Measurements from ENCODE around the gene ZNF416.
A peak's percentile ranks its signal among the peaks of the same experiment; 100 is the strongest.

ZNF416 gene

DNA sequence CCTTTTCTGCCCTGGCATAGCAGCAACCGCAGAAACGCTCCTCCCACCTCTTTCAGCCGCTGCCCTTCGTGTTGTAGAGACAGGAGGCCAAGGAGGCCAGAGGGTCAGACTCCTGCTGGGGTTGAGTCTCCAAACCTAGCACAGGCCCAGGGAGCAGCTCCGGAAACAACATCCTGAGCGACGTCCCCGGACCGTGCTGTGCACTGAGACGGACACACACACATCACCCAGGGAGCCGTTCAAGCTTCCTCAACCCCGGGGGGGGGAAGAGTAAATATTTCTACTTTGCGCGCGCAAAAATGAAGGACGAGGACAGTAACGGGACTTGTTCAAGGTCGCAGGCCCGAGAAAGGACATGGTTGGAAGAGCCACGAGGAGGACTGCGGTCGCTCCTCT, 19.7 kb downstream of the ZNF416 start:
- DNase-seq (ENCODE audit: low read depth in 2 of 2) = peak in 1 of 2 donors; percentile 6

DNA sequence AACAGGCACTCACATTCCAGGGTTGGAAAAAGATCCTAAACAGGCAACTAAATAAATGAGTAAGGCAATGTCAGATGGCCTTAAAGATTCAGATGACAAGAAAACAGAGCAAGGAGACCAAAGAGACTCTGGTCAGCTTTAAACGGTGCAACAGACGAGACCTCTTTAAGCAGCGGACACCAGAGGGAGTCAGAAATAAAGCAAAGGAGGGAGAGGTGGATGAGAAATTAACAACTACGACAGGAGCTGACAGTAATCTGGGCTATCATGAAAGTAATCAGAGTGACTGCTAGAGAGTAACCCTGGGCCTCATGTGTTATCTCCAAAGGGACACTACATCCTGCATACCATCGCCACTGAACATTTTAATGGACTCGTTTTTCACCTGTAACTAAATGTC, 20.2 kb downstream of the ZNF416 start:
- no peak for DNase-seq (ENCODE audit: low read depth in 2 of 2)

DNA sequence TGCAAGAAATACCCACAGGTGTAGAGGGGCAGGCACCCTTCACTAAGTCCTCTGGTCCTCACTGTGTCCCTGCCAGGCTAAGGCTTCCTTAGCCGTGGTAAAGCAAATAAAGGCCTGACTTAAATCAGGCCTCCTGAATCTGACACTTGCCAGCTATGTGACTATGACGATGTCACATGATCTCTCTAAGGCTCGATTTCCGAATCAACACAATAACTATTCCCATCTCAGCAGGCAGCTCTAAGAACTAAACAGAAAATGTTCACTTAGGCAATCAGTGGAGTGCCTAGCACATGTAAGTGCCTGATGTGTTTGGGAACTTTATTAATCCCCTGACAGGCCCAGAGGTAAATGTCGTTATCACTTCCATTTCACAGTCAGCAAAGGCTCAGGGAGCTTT, 21.1 kb downstream of the ZNF416 start:
- no peak for DNase-seq (ENCODE audit: low read depth in 2 of 2)

DNA sequence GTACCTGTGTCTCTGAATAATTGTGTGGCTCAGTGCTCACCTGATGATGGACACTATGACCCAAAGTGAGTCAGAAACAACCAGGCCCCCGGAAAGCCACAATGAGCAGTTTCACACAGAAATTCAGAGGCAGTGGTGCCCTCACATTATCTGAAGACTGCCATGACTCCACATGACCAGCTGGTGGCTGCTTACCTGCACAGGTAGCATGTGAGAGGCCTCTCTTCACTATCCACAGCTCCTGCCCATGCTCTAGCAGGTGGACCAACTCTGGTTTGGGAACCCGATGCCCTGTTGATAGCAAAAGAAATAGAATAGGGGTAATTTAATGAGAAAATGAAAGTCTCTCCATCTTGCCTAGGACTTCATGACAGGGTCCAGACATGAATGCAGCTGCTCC, 26.3 kb downstream of the ZNF416 start:
- DNase-seq (ENCODE audit: low read depth in 2 of 2) = no peak

DNA sequence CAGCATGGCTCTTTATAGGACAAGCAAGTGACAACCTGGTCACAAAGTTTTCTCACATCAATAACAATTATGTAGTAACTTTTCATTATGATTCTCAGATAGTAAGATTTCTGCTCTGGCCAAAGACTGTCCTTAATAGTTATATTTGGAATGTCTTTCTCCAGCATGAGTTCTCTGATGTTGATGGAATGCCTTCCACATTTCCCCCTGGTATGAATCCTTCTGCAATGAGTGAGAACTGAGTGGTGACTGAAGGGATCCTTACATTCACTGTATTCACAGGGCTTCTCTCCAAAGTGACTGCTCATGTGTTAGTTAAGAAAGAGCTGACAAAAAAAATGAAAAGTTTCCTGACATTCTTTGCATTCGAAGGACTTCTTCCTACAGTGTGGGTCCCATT, 32.2 kb downstream of the ZNF416 start:
- no peak for DNase-seq (ENCODE audit: low read depth in 2 of 2)

DNA sequence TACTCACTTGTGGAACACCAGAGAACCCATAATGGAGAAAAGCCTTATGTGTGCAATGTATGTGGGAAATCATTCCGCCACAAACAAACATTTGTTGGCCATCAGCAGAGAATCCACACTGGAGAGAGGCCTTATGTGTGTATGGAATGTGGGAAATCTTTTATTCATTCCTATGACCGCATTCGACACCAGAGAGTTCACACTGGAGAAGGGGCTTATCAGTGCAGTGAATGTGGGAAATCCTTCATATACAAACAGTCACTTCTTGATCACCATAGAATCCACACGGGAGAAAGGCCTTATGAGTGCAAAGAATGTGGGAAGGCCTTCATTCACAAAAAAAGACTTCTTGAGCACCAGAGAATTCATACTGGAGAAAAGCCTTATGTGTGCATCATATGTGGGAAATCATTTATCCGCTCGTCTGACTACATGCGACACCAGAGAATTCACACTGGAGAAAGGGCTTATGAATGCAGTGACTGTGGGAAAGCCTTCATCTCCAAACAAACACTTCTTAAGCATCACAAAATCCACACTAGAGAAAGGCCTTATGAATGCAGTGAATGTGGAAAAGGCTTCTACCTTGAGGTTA, 40.7 kb downstream of the ZNF416 start:
- no peak for DNase-seq (ENCODE audit: low read depth in 2 of 2)

DNA sequence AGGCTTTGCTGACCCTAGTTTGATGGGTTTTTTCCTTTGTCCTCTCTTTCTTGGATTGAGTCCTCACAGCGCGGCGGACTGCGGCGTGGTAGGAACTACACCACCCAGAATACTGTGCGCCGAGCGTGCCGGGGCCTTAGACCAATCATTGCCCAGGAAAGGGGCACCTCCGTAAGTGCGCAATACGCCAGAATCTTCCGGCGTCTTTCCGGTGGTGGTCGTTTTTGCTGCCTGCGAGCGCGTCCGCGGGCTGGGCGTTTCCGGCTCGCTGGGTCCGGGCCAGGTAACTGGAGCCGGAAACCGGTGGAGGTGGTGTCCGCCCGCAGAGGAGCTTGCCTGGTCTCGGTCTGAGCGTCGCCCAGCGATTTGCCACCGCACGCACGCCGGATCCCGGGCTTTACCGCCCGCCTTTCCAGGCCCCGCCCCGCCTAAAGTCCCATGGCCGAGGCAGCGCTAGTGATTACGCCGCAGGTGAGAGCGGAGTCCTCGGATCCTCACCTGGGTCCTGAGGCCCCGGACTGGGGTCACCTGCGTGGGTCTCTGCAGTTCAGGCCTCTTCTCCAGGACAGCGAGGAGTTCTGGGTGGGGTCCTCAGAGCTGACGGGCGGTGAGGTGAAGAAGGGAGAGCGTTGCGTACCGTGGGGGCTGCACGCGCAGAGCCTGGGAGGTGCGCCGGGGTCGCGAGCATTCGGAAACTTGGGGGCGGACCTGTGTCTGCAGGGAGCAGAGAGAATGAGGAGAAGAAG, 51.4 kb downstream of the ZNF416 start, which contains the start of gene ZNF549:
Gene ZNF549 (plus strand): TSS at position 221 of the 746 bp plus-strand sequence. CDS start 218 bp downstream, at position 439.
- peak; percentile 72 to 74 for DNase-seq (ENCODE audit: low read depth in 2 of 2)

Measured in stimulated activated CD4-positive, alpha-beta T cell treated with anti-CD3 and anti-CD28 coated beads, Interleukin-1b, Interleukin-23, amount 100 ng/mL, for 4 hours (primary cell).